H1 (cell line): ENCODE data around the gene PLXNB3. TPM values are rescaled to one million over a fixed set of nuclear protein-coding genes. Genes with fewer than 3 reads are reported as not detected.

ENCODE experiments used
- BCL11A ChIP-seq, 2 experiments: IDR thresholded peaks; one replicate each; pipeline ENCODE4 v1.6.1; 2011; ENCODE audit warnings: low read depth in 2 of 2, low read length in 2 of 2, mild to moderate bottlenecking in 2 of 2
- PHF8 ChIP-seq: fragments of 200-600 bp; sonication (generic); conservative IDR thresholded peaks from 2 replicates; pipeline ENCODE4 v1.7.1; 2012; ENCODE audit warnings: low read depth, mild to moderate bottlenecking, inconsistent platforms, low read length, moderate library complexity
- SIN3A ChIP-seq, 2 experiments: IDR thresholded peaks in 1 of 2; conservative IDR thresholded peaks in 1 of 2; 2 replicates each; pipeline ENCODE4 v1.6.1; 2011 to 2012; ENCODE audit warnings: low read length in 2 of 2, improper control_type of control experiment in 1 of 2, low read depth in 1 of 2, mild to moderate bottlenecking in 1 of 2
- SIX5 ChIP-seq: IDR thresholded peaks from 2 replicates; pipeline ENCODE4 v1.6.1; 2011; ENCODE audit warnings: mild to moderate bottlenecking, low read depth, low read length
- SUZ12 ChIP-seq: fragments of 200-600 bp; sonication (generic); IDR thresholded peaks from 2 replicates; pipeline ENCODE4 v1.6.1; 2012; ENCODE audit warnings: mild to moderate bottlenecking, inconsistent platforms, low read length, moderate library complexity, mixed read lengths
- polyA plus RNA-seq, 7 experiments: library from polyadenylated mRNA; depleted of rRNA in 3 of 7; stranded (reverse) in 5 of 7; unstranded in 2 of 7; fragments of >200 nt in 5 of 7; fragments of 200-250 nt in 2 of 7; gene quantifications; 1 replicate in 5 of 7; 2 replicates in 1 of 7; 4 replicates in 1 of 7; pipeline versions ENCODE4 v1.2.1 to v1.2.3, GENCODE V29; 2011 to 2013; ENCODE audit warnings: missing spikeins in 2 of 7, mixed read lengths in 2 of 7
- total RNA-seq: library from RNA; stranded (reverse); fragmentation: NEBNext Ultra II Directional; extraction: Animal tissue kit (Norgen Biotek cat#: 25700); gene quantifications from 2 replicates; pipeline ENCODE4 v1.2.1, GENCODE V29; 2021

PLXNB3 gene
- total and polyA plus RNA-seq, 2 of the 8 experiments (the other 6 are each of a cell fraction or from before 2014, with no cell fraction given) = 1.2 to 2.7 TPM

DNA sequence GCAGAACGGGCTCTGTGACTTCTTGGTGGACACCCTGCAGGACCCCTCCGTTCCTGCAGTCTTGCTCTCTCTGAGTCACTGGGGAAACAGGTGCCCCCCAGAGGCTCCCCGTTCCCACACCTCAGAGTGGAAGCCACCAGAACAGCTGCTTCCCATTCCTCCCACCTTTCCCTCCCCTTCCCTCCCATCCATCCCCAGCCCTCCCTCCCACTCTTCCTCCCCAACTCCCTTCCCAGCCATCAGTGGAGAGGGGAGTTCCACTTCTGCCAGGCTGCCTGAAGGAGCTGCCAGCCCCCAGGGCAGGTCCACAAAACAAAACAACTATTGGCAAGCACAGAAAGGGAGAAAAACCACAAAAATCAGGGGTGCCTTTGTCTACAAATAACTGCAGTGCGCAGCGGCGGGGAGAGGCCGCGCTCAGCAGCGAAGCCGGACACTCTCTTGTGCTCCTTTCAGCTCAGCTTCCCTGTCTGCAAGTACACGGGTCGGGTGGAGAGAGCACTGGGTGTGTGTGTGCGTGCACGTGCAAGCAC lies 38.5 kb downstream of the PLXNB3 start (continued):
- TF ChIP-seq BCL11A (IDR thresholded peaks at IDR 0.05; ENCODE audit: low read depth in 2 of 2, low read length in 2 of 2) = no peak
- TF ChIP-seq PHF8 = no peak
- no peak for TF ChIP-seq SUZ12
- no peak for TF ChIP-seq SIN3A (conservative IDR thresholded peaks at IDR 0.05 in 1 of 2, IDR thresholded peaks at IDR 0.05 in 1 of 2; ENCODE audit: low read depth in 1 of 2, low read length in 2 of 2)
- TF ChIP-seq SIX5 = no peak
